Neuron (in vitro differentiated cells): ENCODE measurements around the gene ALDH1A3.

Source experiments
- H2AFZ ChIP-seq: one replicate; pipeline ENCODE4 v1.6.1; 2013; ENCODE audit warnings: low read depth, mild to moderate bottlenecking, inconsistent platforms, low read length, moderate library complexity
- H3K27me3 ChIP-seq: one replicate; pipeline ENCODE4 v1.6.1; 2013; ENCODE audit warnings: low read length; ENCODE audit not compliant: insufficient read depth
- H3K36me3 ChIP-seq: one replicate; pipeline ENCODE4 v1.6.1; 2013; ENCODE audit warnings: low read length; ENCODE audit not compliant: insufficient read depth
- H3K4me1 ChIP-seq: one replicate; pipeline ENCODE4 v1.6.1; 2013; ENCODE audit warnings: low read length; ENCODE audit not compliant: insufficient read depth
- H3K4me3 ChIP-seq: 2 replicates; pipeline ENCODE4 v1.5.1; 2013; ENCODE audit warnings: mild to moderate bottlenecking, low read length, moderate library complexity
- H3K9me3 ChIP-seq: one replicate; pipeline ENCODE4 v1.6.1; 2013; ENCODE audit warnings: low read length

ALDH1A3 gene

GRCh38 chr15:100937171-100937570, 57.5 kb downstream of the ALDH1A3 start:
- H3K36me3 ChIP-seq, result no peaks in the 10 kb centered on the region
- no peak overlapping the region for H3K4me3 ChIP-seq
- H3K27me3 ChIP-seq, result peaks cover 2% of the 10 kb centered on the region
- H3K9me3 ChIP-seq, result no peaks in the 10 kb centered on the region
- no peaks in the 10 kb centered on the region for H3K4me1 ChIP-seq
- H2AFZ ChIP-seq, result no peak overlapping the region

GRCh38 chr15:100939791-100940190, 60.2 kb downstream of the ALDH1A3 start:
- no peaks in the 10 kb centered on the region for H3K36me3 ChIP-seq
- no peaks in the 10 kb centered on the region for H3K9me3 ChIP-seq
- H3K4me1 ChIP-seq, result no peaks in the 10 kb centered on the region
- H3K27me3 ChIP-seq, result no peaks in the 10 kb centered on the region
- no peak overlapping the region for H2AFZ ChIP-seq
- H3K4me3 ChIP-seq, result no peak overlapping the region

- H3K9me3 ChIP-seq, result no peaks in the 10 kb centered on the region
- H3K4me3 ChIP-seq, result no peak overlapping the region
- H3K4me1 ChIP-seq, result no peaks in the 10 kb centered on the region
- H2AFZ ChIP-seq, result no peak overlapping the region
- no peaks in the 10 kb centered on the region for H3K27me3 ChIP-seq
- H3K36me3 ChIP-seq, result no peaks in the 10 kb centered on the region
Measured at GRCh38 chr15:100940767-100941379, 61.2 kb downstream of the ALDH1A3 start.

GRCh38 chr15:100941536-100941935, 61.9 kb downstream of the ALDH1A3 start:
- H3K36me3 ChIP-seq, result no peaks in the 10 kb centered on the region
- no peaks in the 10 kb centered on the region for H3K27me3 ChIP-seq
- no peaks in the 10 kb centered on the region for H3K4me1 ChIP-seq
- no peak overlapping the region for H3K4me3 ChIP-seq
- H2AFZ ChIP-seq, result no peak overlapping the region
- no peaks in the 10 kb centered on the region for H3K9me3 ChIP-seq

- Histone ChIP-seq H3K36me3 (no peaks in the 10 kb centered on the region), H3K27me3 (no peaks in the 10 kb centered on the region), H3K4me3 (no peak overlapping the region), H3K9me3 (no peaks in the 10 kb centered on the region), H2AFZ (no peak overlapping the region), H3K4me1 (no peaks in the 10 kb centered on the region)
Measured at GRCh38 chr15:100942656-100943425, 63.2 kb downstream of the ALDH1A3 start.

- Histone ChIP-seq H3K4me1 (no peaks in the 10 kb centered on the region), H3K9me3 (no peaks in the 10 kb centered on the region), H3K27me3 (peaks cover 3% of the 10 kb centered on the region), H3K36me3 (no peaks in the 10 kb centered on the region), H3K4me3 (no peak overlapping the region), H2AFZ (no peak overlapping the region)
Measured at GRCh38 chr15:100944244-100944895, 64.7 kb downstream of the ALDH1A3 start.

GRCh38 chr15:100944986-100945385, 65.4 kb downstream of the ALDH1A3 start:
- H3K9me3 ChIP-seq, result no peaks in the 10 kb centered on the region
- no peaks in the 10 kb centered on the region for H3K4me1 ChIP-seq
- no peaks in the 10 kb centered on the region for H3K36me3 ChIP-seq
- H3K4me3 ChIP-seq, result no peak overlapping the region
- H3K27me3 ChIP-seq, result peaks cover 3% of the 10 kb centered on the region
- no peak overlapping the region for H2AFZ ChIP-seq

- peaks cover 3% of the 10 kb centered on the region for H3K27me3 ChIP-seq
- no peak overlapping the region for H2AFZ ChIP-seq
- H3K4me3 ChIP-seq, result no peak overlapping the region
- no peaks in the 10 kb centered on the region for H3K36me3 ChIP-seq
- H3K9me3 ChIP-seq, result no peaks in the 10 kb centered on the region
- H3K4me1 ChIP-seq, result no peaks in the 10 kb centered on the region
Measured at GRCh38 chr15:100947760-100948429, 68.3 kb downstream of the ALDH1A3 start.

- Histone ChIP-seq H2AFZ (no peak overlapping the region), H3K9me3 (no peaks in the 10 kb centered on the region), H3K27me3 (peaks cover 3% of the 10 kb centered on the region), H3K4me3 (no peak overlapping the region), H3K36me3 (no peaks in the 10 kb centered on the region), H3K4me1 (no peaks in the 10 kb centered on the region)
Measured at GRCh38 chr15:100948430-100948762, 68.8 kb downstream of the ALDH1A3 start.

GRCh38 chr15:100949691-100950090, 70.1 kb downstream of the ALDH1A3 start:
- H2AFZ ChIP-seq, result no peak overlapping the region
- H3K36me3 ChIP-seq, result no peaks in the 10 kb centered on the region
- no peaks in the 10 kb centered on the region for H3K4me1 ChIP-seq
- no peak overlapping the region for H3K4me3 ChIP-seq
- peaks cover 3% of the 10 kb centered on the region for H3K27me3 ChIP-seq
- no peaks in the 10 kb centered on the region for H3K9me3 ChIP-seq

- Histone ChIP-seq H3K9me3 (no peaks in the 10 kb centered on the region), H3K4me1 (no peaks in the 10 kb centered on the region), H3K36me3 (no peaks in the 10 kb centered on the region), H3K27me3 (peaks cover 3% of the 10 kb centered on the region), H3K4me3 (no peak overlapping the region), H2AFZ (no peak overlapping the region)
Measured at GRCh38 chr15:100951965-100952364, 72.3 kb downstream of the ALDH1A3 start.

GRCh38 chr15:100952566-100952965, 72.9 kb downstream of the ALDH1A3 start:
- no peaks in the 10 kb centered on the region for H3K4me1 ChIP-seq
- H2AFZ ChIP-seq, result no peak overlapping the region
- no peak overlapping the region for H3K4me3 ChIP-seq
- H3K36me3 ChIP-seq, result no peaks in the 10 kb centered on the region
- H3K9me3 ChIP-seq, result no peaks in the 10 kb centered on the region
- peaks cover 3% of the 10 kb centered on the region for H3K27me3 ChIP-seq
